HPDE6-E6E7 (cell line): ENCODE data around the gene TTC38.
"Not testable (repeated sequence)": the region's sequence is repeated elsewhere in the genome, so short reads cannot be mapped to it uniquely, and the experiment has no call there.

Experiments
- DNase-seq: peaks from one replicate; pipeline ENCODE4 v3.0.0; 2011; ENCODE audit warnings: missing footprints; ENCODE audit errors: extremely low spot score

Gene TTC38

DNA sequence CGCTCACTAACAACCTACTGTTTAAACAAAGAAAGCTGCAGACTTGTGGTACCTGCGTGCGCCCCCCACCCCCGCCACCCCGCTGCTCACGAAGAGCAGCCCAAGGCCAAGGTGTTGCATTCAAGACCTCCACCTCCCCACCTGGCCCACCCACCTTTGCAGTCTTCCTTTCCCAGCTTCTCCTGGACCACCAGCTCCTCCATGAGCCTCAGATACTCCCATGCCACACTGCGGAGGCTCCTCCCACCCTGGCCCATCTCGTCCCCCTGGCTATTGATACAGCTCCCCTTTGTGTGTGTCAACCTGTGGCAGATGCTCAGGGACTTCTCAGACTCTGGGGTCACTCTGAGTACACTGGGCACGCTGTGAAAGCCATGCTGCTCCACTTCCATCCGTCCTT is 21.6 kb upstream of the TTC38 start:
- no peak for DNase-seq

DNA sequence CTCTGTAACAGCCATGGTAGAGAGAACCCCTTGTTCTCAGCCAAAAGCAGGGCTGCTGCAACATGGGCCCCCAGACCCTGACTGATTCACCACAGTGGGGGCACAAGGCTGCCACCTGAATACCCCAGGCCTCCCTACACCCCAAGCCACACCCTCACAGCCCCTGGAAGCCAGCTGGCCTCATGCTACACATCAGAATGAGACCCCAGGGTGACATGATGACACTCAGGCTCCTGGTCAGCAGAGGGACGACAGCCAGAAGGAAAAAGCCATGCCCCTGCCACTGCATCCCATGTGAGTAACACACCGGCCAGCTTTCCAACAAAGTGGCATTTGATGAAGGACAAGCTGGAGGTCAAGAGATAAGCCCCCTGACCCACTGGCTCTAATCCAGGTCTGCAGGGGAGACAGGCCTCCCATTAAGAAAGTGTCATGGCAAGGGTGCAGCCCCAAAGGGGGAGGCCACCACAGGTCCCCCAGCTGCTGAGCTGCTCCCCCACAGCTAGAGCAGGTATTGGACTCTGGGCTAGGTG is 20.3 kb upstream of the TTC38 start:
- DNase-seq, result no peak

DNA sequence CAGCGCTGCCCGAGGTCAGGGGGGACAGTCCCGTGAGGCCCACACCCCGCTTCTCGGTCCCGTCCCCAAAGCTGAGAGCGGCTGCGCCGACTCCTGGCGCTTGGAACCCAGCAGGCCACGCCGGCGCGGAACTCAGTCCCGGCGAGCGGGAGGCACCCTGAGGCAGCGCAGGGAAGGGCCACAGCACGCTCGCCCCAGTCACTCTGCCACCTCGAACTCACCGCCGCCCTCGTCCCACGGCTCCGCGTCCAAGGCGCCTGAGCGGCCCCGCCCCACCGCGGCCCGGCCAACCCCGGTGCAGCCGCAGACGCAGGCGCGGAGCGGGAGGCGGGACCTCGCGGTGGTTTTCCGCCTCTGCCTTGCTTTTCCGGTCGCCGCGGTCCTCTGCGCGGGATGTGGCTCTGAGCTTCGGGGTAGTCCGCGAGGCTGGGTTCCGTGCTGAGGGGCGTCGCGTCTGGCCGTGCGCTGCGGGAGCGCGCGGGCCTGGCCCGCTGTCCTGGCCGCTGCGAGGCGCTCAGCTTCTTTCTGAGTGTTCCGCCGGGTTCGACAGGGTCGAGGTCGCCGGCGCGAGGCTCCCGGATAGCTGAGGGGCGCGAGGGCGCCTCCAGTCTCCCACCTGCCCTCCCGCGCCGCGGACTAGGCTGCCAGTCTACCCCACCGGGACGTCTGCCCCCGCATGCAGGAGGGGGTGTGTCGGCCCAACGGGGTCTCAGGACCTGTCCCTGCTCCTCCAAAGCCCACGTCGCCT is 17.6 kb upstream of the TTC38 start, which contains the start of gene CDPF1:
TSS of gene CDPF1 (minus strand) at position 259 of the 748 bp plus-strand sequence. CDS start 2,009 bp downstream, outside the sequence.
- peak; percentile 82 for DNase-seq

DNA sequence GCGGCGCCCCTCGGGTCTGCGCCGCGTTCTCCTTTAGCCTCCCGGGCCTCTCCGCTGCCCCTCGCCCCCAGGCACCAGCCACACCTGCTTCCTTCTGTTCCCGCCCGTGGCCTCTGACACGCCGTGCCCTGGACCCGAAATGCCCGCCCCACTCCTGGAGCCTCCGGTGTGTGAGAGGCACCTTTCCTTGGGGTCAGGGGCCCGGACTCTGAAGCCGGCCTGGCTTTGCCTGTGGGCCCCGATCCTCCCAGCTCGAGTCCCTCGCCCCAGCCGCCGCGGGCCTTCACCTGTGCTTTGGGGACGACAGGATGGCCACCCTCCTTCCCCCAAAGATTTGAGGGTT is 17.1 kb upstream of the TTC38 start:
- no peak for DNase-seq

DNA sequence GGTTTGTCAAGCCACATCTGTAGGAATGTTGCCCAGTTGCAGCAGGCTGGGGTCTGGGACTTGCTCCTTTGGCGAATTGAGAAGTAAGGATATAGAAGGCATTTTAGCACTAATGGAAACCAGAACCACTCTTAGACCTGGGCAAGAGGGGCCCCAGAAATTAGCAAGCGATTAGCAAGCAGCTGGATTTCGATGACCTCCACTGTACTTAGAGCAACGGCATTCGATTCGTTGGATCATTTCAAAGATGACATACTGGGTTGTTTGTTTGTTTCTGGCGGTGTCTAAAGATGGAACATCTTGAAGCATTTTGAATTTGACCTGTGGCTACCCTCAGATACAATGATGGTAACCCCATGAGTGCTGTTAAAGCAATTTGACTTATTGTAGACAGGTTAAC is 16.5 kb upstream of the TTC38 start:
- no peak for DNase-seq

DNA sequence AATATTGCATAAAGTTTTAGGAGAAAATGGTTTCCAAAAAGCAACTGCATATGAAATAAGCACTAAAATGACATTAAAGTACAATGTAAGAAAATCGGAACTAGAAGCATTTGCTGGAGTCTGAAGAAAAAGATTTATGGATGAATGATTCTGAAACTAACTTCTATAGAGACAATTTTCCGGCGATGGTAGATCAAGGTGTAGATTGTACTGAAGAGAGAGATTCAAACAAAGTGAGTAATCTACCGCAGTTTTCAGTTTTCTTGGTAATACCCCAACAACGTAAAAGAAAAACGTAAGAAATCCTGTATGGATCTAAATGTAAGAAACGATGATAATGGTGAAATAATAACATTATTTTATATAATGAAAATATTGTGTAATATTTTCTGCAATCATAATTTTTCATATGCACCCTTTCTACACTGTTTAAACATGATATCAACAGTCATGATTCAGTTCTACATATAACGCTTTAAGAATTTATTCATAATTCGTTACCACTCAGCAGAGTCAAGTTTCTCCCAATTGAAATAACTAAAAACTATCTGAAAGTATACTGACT is 15.9 kb upstream of the TTC38 start:
- DNase-seq, result no peak

DNA sequence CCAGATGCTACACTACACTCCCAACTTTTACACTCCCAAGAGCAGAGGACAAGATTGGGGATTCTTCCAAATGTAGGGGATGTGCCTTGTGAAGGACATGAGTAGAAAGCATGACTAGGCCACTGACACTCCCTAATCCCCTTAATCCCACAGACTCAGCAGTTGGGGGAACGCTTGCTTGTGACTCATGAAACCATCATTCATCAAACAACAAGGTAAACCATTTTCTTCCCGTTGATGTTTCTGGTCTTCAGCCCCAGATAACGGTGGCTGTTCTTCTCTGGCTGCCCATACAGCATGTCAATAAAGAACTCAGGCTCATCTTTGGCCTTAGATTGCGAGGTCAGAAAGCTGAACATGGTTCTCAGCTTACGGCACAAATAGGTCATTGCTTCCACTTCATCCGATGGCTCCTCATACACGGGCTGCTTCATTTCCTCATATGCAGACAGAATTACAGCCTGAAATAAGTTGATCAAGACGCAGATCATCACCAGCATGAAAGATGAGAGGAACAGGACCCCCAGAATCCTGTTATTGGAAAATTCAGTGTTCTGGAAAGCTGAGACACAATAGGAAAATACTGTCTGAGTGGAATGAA is 11.3 kb upstream of the TTC38 start:
- peak; percentile 22 for DNase-seq

DNA sequence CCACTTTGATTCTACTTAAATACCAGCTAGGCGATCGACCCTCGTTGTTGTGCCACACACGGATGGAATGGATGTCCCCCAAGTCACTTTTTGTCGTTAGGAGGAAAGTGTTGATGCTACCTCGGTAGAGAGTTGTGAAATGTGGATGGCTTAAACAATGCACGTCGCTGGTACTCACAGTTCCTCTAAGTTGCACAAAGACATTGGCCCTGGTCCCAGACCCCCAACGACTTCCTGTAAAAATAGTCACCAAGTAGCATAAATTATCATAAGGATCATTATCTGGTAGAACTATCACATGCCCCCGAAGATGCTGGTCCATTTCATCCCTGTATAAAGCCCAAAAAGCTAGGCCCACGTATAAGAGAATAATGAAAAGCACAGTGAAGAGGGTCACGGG is 8.4 kb upstream of the TTC38 start:
- no peak for DNase-seq

DNA sequence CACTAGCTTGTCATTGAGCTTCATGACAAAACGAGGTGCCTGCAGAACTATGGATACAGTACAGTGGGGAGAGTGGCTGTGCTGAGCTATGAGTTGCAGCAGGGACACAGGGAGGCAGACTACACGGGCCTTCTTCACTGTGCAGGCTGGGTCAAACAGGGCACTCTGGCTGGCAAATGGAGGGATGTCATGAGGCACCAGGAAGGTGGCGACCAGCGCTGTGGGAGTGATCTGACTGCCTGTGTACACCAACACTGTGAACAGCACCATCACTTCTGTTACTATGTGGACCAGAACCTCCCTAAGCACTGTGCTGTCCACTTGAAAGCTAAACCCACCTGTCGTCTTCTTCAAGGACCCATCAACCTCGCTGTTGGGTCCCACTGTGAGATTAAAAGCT is 7.8 kb upstream of the TTC38 start:
- no peak for DNase-seq

DNA sequence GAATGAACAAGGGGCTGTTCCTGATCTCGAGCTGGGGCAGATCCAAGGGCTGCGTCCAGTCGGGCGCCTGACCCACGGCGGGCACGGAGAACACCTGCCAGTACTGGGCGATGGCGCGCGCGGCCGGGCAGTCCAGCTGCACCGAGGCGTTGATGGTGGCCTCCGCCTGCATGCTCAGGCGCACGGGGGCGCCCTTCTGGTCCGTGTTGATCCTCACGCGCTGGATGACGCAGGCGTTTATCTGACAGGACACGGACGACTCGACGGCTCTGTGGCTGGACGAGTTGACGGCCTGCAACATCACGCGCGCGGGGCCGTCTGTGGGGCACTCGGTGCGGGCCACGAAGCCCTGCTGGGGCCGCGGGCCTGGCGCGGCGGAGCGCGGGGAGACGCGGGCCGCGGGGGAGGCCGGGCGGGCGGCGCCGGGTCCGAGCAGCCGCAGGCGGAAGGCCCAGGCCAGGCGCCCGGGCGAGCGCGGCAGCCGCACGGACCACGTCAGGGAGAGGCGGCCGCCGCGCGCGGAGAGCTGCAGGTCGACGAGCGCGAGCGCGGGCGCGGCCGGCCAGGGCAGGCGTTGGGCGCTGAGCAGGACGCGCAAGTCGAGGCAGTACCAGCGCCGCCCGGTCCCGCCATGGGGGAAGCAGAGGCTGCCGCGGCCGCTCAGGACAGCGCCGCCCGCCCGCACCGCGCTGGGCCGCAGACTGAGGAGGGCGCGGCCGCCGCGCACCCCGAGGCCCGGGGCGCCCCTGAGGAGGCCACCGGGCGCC is 5.2 kb upstream of the TTC38 start:
- DNase-seq, result no peak

DNA sequence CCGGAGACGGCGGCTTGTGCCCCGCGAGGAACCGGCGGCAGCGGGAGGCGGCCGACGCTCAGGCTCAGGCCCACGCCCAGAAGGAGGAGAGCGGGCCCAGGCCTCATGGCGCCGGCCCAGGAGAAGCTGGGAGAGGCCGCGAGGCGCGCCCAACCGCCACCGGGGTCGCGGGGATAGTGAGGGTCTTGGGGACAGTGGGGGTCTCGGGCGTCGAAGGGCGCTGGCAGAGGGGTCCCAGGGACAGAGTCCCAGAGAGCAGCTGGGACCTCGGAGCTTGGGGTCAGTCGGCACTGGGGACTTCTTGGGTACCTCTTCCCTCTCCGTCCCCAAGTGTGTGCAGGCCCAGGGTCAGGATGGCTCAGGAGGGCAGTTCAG is 4.6 kb upstream of the TTC38 start, which contains the start of gene PKDREJ:
TSS of gene PKDREJ (minus strand) at position 128 of the 375 bp plus-strand sequence. CDS start at position 107, 21 bp downstream.
- DNase-seq, result no peak

DNA sequence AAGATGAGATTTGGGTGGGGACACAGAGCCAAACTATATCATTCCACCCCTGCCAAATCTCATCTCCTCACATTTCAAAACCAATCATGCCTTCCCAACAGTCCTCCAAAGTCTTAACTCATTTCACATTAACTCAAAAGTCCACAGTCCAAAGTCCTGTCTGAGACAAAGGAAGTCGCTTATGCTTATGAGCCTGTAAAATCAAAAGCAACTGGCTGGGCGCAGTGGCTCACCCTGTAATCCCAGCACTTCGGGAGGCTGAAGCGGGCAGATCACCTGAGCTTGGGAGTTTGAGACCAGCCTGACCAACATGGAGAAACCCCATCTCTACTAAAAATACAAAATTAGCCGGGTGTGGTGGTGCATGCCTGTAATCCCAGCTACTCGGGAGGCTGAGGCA is 3.3 kb upstream of the TTC38 start:
- not testable (repeated sequence) for DNase-seq

DNA sequence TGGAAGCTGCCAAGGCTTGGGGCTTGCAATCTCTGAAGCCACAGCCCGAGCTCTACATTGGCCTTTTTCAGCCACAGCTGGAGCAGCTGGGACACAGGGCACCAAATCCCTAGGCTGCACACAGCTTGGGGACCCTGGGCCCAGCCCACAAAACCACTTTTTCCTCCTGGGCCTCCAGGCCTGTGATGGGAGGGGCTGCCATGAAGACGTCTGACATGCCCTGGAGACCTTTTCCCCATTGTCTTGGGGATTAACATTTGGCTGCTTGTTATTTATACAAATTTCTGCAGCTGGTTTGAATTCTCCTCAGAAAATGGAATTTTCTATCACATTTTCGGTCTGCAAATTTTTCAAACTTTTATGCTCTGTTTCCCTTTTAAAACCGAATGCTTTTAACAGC is 2.2 kb upstream of the TTC38 start:
- DNase-seq, result not testable (repeated sequence)

DNA sequence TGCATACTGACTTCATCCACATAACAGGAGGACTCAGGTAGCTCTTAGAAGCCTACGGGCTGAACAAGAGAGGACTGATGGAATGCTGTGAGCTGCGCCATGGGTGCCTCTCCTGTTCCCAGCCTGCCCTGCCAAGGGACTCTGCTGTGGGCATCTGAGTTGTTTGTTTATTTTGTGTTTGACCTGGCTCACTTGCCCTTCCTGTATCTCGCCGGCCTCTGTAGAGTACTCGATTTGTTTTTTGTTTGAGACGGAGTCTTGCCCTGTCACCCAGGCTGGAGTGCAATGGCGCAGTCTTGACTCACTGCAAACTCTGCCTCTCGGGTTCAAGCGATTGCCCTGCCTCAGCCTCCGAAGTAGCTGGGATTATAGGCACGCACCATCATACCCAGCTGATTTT is 1.8 kb downstream of the TTC38 start:
- no peak for DNase-seq

DNA sequence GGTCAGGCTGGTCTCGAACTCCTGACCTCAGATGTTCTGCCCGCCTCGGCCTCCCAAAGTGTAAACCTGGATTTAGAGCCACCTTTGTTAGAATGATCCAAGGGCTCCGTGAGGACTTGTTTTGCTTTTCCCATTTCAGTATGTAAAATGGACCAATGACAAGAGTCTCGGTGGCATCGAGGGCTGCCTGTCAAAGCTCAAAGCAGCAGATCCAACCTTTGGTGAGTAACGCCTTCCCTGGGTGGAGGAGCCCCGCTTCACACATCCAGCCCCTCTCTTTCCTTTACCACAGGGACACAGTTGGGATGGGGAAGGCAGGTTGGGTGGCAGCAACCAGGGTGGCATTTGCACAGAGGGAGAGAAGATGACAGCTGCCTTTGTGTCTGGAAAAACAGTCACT is 4.4 kb downstream of the TTC38 start:
- DNase-seq, result no peak

DNA sequence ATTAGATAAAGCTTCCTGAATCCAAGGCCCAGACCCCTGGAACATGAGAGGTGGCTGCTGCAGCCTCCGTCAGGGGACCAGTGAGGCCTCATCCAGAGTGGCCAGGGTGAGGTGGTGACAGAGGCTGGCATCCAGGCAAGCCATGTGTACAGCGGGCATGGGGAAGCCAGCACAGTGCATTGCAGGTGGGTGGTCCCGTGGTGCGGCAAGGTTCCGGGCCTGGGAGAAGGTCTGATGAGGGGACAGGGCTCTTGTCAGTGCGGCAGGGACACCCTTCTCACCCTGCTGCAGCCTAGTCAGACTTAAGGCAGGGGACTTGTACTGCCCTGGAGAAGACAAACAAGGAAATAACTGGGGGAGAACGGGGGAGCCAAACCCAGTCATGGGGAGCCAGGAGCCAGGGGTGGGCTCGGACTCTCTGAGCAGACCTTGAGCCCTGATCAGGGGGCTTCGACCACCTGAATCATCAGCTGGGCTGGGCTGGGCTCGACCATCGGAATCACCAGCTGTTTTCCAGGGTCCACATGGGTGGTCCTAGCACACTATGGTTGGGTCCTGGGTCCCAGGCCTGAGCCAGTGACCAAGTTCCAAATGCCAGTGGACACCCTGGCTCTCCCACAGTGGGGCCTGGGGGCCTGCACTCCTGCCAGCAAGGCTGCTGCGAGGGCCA is 5.1 kb downstream of the TTC38 start:
- DNase-seq, result no peak

DNA sequence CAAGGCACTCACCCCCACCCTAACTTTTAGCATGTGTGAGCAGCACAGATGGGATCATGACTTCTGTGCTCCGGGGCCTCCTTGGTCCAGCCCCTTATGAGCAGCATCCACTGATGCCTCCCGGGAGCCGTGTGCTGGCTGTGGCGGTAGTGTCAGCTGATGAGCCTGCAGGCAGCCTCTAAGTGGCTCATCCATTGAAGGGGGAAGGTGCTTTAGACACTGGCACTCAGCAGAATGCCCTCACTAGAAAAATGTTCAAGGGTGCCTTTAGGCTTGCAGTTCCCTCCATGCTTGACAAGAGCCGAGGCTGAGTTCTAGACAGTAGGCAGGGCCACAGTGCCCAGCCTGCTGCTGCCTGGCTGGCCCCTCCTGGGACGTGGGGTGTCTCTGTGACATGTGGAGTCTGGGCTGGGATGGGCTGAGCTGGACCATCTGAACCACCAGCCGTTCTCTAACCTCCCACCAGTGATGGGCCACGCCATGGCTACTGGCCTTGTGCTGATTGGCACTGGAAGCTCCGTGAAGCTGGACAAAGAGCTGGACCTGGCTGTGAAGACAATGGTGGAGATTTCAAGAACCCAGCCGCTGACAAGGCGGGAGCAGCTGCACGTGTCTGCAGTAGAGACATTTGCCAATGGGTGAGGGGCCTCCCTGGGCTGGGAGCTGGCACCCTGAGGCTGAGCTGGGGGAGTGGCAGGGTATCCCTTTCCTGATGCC is 5.8 kb downstream of the TTC38 start:
- DNase-seq, result no peak

DNA sequence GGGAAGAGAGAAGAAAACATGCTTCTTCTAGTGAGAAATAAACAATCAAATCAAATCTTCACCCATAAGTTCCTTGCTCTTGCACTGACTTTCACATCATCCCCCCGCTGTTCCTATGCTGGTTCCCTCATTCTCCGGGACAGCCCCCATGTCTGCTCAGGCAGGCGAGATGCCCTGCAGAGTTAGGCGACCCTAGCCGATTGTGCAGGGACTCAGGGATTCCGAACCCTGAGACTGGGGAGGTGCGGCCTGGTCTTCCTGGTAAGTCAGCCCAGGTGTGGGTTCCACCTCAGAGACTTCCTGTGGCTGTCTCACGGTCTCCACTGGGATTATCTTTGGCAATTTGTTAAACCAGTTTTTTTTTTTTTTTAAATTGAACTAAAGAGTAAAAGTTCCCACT is 6.6 kb downstream of the TTC38 start:
- no peak for DNase-seq

DNA sequence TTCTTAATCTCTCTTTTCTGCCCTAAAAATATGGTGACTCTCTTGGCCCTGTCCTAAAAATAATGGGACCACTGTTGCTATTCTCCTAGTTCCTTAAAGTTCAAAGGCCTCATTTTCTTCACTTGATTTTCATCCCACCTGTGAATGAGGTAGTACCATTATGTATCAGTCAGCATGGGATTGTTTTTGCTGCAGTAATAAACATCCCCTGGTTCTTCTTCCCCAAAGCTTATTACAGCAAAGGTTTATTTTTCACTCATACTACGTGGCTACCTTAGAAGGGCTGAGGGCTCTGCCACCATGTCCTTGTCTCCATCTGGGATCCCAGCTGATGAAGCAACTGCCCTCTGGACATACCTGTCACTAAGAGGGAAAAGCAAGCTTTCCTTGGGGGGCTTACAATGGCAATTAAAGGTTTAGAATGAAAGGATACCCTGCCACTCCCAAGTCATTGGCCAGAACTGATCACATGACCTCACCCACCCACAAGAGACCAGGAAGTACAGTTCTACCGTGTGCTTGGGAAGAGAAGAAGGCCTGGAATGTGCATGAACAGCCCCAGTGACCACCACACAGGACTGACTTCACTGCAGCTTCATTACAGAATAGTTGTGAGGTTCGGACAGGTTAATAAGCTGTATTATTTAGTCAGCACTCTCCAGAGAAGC is 7.8 kb downstream of the TTC38 start:
- no peak for DNase-seq

DNA sequence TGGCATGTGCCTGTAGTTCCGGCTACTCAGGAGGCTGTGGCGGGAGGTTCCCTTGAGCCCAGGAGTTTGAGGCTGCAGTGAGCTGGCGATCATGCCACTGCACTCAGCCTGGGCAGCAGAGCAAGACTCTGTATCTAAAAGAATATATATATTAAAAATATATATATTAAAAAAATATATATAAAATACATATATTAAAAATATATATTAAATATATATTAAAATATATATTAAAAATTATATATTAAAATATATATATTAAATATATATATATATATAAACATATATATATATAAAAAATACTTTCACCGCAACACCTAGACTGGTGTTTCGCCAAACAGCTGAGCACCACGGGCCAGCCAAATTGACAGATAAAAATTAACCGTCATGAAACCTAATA is 8.8 kb downstream of the TTC38 start:
- no peak for DNase-seq
